ENCODE results near the gene C8A. TPM values are rescaled to one million over a fixed set of nuclear protein-coding genes. Genes with fewer than 3 reads are reported as not detected.

The C8A gene
- polyA plus RNA-seq, 3 donors, result not detected

DNA sequence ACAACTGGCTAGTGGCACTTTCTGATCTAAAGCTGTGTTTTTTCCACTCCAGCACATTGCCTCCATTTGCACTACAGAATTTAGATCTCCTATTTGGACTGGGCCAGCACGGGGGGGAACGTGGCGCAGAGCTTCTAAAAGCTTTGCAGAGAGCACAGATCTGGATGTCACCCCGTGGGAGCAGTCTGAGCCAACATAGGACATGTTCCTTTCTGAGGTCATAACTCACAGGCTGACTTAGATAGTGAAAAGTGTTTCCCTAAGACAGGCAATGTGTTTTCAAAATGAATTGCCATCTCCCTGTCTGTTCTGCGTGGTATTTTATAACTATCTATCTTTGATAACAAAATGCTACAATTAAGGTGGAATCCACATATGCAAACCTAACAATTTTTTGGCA, 3.7 kb upstream of the C8A start:
- H3K79me2 ChIP-seq (ENCODE audit: insufficient read depth, low read length), result no peaks in the 10 kb centered on the region
- Mint-ChIP-seq H3K27ac (no peak overlapping the region), H3K27me3 (ENCODE audit: low read depth in 3 of 3) (peaks cover under 1 to 2% (median 2%) of the 10 kb centered on the region in 3 donors), H3K4me3 (no peak overlapping the region), H3K36me3 (no peaks in the 10 kb centered on the region), H3K4me1 (no peaks in the 10 kb centered on the region), H3K9me3 (peaks cover 0 to 6% (median 0%) of the 10 kb centered on the region in 7 donors)
- H3K4me1 ChIP-seq (ENCODE audit: control insufficient read depth in 1 of 2, insufficient read depth in 2 of 2, low read length in 2 of 2), result no peaks in the 10 kb centered on the region
- no peak overlapping the region for H3K4me3 ChIP-seq (replicated peaks in 1 of 3; ENCODE audit: low read depth in 2 of 3, low read length in 3 of 3)
- H3K27ac ChIP-seq (ENCODE audit: low read depth in 1 of 2, low read length in 2 of 2), result no peak overlapping the region
- no peak overlapping the region for H3K9ac ChIP-seq (ENCODE audit: insufficient read depth, low read length, poor library complexity, severe bottlenecking)
- DNase-seq, result no peak
- no peaks in the 10 kb centered on the region for H3K9me3 ChIP-seq (replicated peaks in 1 of 2; ENCODE audit: control insufficient read depth in 1 of 2, insufficient read depth in 1 of 2, low read length in 2 of 2)
- no peaks in the 10 kb centered on the region for H4K20me1 ChIP-seq (ENCODE audit: insufficient read depth, low read length)
- peaks cover 0 to 2% of the 10 kb centered on the region in 2 donors for H3K27me3 ChIP-seq (ENCODE audit: control insufficient read depth in 2 of 2, insufficient read depth in 2 of 2, low read length in 2 of 2)
- H3K4me2 ChIP-seq (replicated peaks; ENCODE audit: extremely low read depth, low read length, poor library complexity, severe bottlenecking), result no peak overlapping the region
- 89% methylated on average over 5 of the region's 5 CpGs for WGBS (ENCODE audit: insufficient coverage)
- no peak overlapping the region for H2AFZ ChIP-seq (ENCODE audit: insufficient read depth, low read depth, low read length, poor library complexity, severe bottlenecking)
- intact Hi-C loops (cut with micrococcal nuclease), result no loop called here
- TF ChIP-seq, protein P1, sequence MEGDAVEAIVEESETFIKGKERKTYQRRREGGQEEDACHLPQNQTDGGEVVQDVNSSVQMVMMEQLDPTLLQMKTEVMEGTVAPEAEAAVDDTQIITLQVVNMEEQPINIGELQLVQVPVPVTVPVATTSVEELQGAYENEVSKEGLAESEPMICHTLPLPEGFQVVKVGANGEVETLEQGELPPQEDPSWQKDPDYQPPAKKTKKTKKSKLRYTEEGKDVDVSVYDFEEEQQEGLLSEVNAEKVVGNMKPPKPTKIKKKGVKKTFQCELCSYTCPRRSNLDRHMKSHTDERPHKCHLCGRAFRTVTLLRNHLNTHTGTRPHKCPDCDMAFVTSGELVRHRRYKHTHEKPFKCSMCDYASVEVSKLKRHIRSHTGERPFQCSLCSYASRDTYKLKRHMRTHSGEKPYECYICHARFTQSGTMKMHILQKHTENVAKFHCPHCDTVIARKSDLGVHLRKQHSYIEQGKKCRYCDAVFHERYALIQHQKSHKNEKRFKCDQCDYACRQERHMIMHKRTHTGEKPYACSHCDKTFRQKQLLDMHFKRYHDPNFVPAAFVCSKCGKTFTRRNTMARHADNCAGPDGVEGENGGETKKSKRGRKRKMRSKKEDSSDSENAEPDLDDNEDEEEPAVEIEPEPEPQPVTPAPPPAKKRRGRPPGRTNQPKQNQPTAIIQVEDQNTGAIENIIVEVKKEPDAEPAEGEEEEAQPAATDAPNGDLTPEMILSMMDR (IDR thresholded peaks at IDR 0.05), result no peak
- H3K36me3 ChIP-seq (replicated peaks in 1 of 2; ENCODE audit: control insufficient read depth in 1 of 2, insufficient read depth in 2 of 2, low read length in 2 of 2), result no peaks in the 10 kb centered on the region

DNA sequence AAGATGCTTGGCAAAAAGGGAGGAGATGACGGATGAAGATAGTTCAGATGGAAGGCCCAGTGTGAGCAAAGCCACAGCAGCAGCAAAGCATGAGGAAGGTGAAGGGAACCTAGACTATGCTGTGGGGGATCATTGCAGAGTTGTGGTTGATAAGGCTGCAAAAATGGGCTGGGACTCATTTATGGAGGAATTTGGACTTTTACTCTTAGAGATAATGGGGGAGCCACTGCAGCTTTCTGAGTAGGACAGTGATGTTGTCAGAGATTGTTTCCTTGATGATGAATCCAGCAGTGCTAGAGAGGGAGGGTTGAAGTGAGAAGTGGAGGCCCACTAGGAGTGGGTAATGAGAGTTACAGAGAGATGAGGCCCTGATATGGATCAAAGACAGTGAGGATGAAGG, 2.1 kb upstream of the C8A start:
- Mint-ChIP-seq H3K27ac (peak overlapping the region in 1 of 7 donors; percentile 9), H3K27me3 (ENCODE audit: low read depth in 3 of 3) (peaks cover 0 to 2% (median 2%) of the 10 kb centered on the region in 3 donors), H3K36me3 (no peaks in the 10 kb centered on the region), H3K9me3 (peaks cover 0 to 6% (median 0%) of the 10 kb centered on the region in 7 donors), H3K4me3 (no peak overlapping the region), H3K4me1 (no peaks in the 10 kb centered on the region)
- H3K4me1 ChIP-seq (ENCODE audit: control insufficient read depth in 1 of 2, insufficient read depth in 2 of 2, low read length in 2 of 2), result no peaks in the 10 kb centered on the region
- no peaks in the 10 kb centered on the region for H3K36me3 ChIP-seq (replicated peaks in 1 of 2; ENCODE audit: control insufficient read depth in 1 of 2, insufficient read depth in 2 of 2, low read length in 2 of 2)
- H3K27me3 ChIP-seq (ENCODE audit: control insufficient read depth in 2 of 2, insufficient read depth in 2 of 2, low read length in 2 of 2), result peaks cover 0 to 2% of the 10 kb centered on the region in 2 donors
- no peak overlapping the region for H3K4me2 ChIP-seq (replicated peaks; ENCODE audit: extremely low read depth, low read length, poor library complexity, severe bottlenecking)
- no peaks in the 10 kb centered on the region for H3K79me2 ChIP-seq (ENCODE audit: insufficient read depth, low read length)
- no peak overlapping the region for H3K9ac ChIP-seq (ENCODE audit: insufficient read depth, low read length, poor library complexity, severe bottlenecking)
- H3K4me3 ChIP-seq (replicated peaks in 1 of 3; ENCODE audit: low read depth in 2 of 3, low read length in 3 of 3), result no peak overlapping the region
- H4K20me1 ChIP-seq (ENCODE audit: insufficient read depth, low read length), result no peaks in the 10 kb centered on the region
- H3K9me3 ChIP-seq (replicated peaks in 1 of 2; ENCODE audit: control insufficient read depth in 1 of 2, insufficient read depth in 1 of 2, low read length in 2 of 2), result no peaks in the 10 kb centered on the region
- TF ChIP-seq, protein P1 (IDR thresholded peaks at IDR 0.05), result no peak
- intact Hi-C loops (cut with micrococcal nuclease), result no loop called here
- no peak for DNase-seq
- H2AFZ ChIP-seq (ENCODE audit: insufficient read depth, low read depth, low read length, poor library complexity, severe bottlenecking), result no peak overlapping the region
- H3K27ac ChIP-seq (ENCODE audit: low read depth in 1 of 2, low read length in 2 of 2), result no peak overlapping the region
- 100% methylated on average over 1 of the region's 1 CpG for WGBS (ENCODE audit: insufficient coverage)
